Sigmoid colon (tissue), 4 donors: ENCODE data around the gene FGF12.

Experiments used
- CTCF ChIP-seq, 4 experiments: fragments of 450-650 bp in 3 of 4; fragments of 200-600 bp in 1 of 4; IDR thresholded peaks; one replicate each; pipeline ENCODE4 v1.5.1; 2016 to 2019; ENCODE audit warnings: antibody characterized with exemption in 4 of 4, mild to moderate bottlenecking in 3 of 4, moderate library complexity in 2 of 4
- POLR2A ChIP-seq, 2 donors: fragments of 450-650 bp; IDR thresholded peaks; one replicate each; pipeline ENCODE4 v1.6.1; 2016; ENCODE audit warnings: antibody characterized with exemption in 2 of 2, mild to moderate bottlenecking in 2 of 2, moderate library complexity in 2 of 2
- POLR2AphosphoS5 ChIP-seq, 4 donors: sonication (generic); formaldehyde crosslinking; IDR thresholded peaks; one replicate each; pipeline ENCODE4 v1.6.1; 2017; ENCODE audit warnings: antibody characterized with exemption in 4 of 4

DNA sequence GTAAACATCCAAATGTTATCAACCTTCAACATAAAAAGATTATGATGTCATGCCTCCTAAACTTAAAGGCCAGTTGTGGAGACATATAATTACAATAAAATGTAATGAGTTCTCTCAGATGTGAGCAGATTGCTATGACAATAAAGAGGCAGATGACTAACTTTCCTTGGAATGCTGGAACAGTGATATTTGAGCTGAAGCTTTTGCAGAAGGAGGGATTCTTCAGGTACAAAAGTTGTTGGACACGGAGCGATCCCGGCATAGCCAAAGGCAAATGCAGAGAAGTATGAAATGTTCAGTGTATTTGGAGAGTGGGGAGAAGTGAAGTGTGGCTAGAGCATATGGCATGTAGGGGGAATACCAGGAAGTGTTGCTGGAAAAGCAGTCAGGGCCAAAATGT is 520.1 kb downstream of the FGF12 start:
- TF ChIP-seq CTCF (IDR thresholded peaks at IDR 0.05): no peak
- no peak for TF ChIP-seq POLR2A (IDR thresholded peaks at IDR 0.05)
- no peak for TF ChIP-seq POLR2AphosphoS5 (IDR thresholded peaks at IDR 0.05)
